DMS 273 (cell line): ENCODE results near the gene GPN3.
"Not testable (repeated sequence)": the region's sequence is repeated elsewhere in the genome, so short reads cannot be mapped to it uniquely, and the experiment has no call there.

Experiments
- DNase-seq: peaks from one replicate; lab custom pipeline; 2025; ENCODE audit not compliant: unreplicated experiment; lab: John Stamatoyannopoulos, UW

GPN3 gene

DNA sequence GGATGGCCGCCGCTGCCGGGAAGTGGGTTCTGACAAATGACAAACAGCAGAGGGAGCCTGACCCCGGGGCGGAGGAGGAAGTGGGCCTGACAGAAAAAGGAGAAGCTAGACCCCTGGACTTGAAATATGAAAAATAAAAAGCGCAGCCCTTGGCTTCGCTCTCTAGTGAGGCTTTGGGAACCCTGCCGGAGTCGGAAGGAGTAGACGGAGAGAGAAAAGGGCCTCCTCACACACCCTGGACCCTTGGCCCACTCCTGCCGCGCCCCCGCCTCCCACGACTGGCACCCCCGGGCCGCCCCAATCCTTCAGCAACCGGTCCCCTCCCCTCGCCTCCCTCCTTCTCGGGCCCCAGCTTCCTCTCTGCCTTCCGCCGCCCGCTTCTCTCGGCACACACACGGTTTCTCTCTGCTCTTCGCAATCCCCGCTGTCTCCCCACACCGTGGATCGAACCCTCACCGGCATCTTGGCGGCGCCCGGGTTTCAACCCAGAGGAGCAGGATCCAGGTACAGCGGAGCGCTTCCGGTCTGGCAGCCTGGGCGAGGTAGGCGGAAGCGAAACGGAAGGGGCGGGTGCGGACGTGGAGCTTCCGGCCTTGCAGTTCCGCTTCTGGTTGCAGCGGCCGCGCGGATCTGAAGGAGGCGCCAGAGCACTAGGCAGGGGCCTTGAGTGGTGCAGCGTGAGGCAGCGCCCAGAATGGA lies 18.1 kb downstream of the GPN3 start, which contains the start of gene ARPC3:
ARPC3 (minus strand) TSS at position 539 of the 699 bp plus-strand sequence; CDS start at position 462, 77 bp downstream.
- DNase-seq = peak; percentile 96

DNA sequence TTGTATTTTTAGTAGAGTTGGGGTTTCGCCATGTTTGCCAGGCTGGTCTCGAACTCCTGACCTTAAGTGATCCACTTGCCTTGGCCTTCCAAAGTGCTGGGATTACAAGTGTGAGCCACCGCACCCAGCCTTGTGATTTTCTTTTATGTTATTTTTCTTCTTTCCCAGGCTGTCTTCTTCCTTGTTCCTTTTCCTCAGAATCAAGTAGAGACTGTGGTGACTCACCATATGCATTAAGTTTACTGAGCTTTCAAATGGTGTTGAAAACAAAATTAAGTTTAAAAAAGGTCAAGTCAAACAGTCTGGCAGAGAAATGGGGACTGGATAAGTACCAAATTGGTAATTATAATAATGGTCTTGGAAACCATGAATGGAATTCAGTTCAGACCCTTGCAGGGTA lies 23.6 kb downstream of the GPN3 start:
- DNase-seq = no peak

DNA sequence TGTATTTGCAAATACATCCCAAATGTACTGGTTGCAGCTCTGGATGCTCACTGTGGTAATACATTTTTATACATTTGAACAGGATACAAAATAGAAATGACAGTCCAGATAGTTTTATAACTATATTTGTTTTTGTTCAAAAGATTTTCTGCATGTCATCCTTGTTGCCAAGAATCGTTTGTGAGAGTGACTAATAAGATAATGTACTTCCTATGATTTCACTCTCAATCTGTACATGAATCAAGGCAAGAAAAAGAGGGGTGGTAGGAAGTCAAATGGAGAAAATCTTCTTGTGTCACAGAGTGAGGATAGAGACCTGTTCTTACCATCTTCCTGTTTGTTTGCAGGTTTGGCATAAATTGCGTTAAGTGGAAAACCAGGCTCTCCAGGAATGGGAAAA lies 31.8 kb downstream of the GPN3 start:
- DNase-seq = no peak

DNA sequence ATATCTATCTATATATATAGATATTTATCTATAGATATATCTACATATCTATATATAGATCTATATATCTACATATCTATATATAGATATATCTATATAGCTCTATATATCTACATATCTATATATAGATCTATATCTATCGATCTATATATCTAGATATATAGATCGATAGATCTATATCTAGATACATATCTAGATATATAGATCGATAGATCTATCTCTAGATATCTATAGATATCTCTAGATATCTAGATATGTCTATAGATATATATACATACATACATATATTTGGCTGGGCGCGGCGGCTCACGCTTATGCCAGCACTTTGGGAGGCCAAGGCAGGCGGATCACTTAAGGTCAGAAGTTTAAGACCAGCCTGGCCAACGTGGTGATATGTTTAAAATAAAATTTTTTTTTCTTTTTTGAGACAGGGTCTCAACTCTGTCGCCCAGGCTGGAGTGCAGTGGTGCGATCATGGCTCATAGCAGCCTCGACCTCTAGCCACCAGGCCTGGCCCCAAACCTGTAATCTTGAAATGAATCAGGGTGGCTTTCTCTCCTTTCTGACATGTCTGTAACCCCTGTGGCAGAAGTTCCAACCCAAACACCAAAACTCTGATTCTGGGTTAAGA lies 36.0 kb downstream of the GPN3 start:
- DNase-seq = no peak

DNA sequence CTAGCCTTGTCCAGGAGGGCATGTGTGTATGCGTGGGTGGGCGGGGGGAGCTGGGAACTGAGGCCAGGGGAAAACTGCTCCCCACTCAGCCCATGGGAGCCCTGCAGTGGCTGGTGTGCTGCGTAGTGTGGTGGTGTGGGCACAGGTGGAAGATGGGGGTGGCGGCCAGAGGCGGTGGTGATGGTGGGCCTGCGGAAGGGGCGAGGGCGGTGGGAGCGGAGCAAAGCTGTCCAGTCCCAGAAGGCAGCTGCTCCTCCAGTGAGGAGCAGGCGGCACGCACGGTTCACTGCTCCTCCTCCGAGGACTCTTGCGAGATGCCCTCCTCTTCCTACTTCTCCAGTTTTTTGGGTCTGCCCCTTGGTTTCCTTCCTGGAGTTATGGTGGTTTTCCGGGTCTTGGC lies 38.4 kb downstream of the GPN3 start:
- not testable (repeated sequence) for DNase-seq

DNA sequence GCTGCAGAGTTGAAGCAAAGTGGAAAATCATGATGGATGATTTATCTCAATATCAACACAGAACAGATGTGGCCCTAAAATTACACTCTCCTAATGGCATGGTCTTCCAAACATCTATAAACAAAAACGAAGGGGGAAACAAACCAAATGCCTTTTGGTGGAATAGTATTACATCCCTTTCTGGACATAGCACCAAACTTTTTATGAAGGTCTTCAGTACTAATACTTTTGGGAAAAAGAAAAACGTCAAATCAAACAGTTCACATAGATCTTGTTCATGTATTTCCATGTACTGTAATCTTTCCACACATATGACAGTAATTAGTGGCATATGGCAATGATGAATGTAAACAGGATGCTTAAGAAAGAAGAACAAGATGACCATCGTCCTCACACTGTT lies 41.7 kb downstream of the GPN3 start:
- peak; percentile 56 for DNase-seq

DNA sequence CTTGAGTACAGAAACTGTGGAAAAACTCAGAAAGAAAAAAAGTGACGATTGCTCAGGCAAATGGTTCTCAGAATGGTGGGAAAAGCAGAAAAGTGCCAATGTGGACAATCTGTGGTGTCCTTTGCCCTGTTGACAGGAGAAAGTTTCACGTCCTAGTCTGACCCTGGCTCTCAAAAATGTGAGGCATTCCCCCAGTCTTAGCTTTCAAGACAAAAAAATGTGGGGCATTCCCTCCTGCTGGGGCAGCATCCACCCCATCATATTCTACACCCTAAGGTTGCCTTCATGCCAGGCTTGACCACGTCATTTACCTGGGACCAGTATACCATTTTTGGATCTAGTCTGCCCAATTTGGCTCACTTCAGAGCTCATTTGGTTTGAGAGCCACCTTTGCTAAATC lies 43.8 kb downstream of the GPN3 start:
- no peak for DNase-seq

DNA sequence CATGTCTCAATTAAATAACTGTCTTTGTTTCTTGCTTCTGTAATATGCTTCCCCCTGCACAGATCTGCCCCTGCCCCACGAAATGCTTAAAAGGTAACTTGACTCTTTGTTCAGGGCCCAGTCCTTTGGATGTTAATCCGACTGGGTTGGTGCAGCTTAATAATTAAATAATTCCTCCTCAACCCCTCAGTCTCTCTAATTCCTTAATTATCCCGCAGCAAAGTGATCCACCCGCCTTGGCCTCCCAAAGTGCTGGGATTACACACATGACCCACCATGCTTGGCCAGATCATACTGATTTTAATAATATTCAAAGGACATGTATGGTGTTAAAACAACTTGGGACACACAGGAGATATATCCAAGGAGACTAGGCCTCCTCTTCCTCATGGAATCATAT lies 46.4 kb downstream of the GPN3 start:
- DNase-seq = peak; percentile 27

DNA sequence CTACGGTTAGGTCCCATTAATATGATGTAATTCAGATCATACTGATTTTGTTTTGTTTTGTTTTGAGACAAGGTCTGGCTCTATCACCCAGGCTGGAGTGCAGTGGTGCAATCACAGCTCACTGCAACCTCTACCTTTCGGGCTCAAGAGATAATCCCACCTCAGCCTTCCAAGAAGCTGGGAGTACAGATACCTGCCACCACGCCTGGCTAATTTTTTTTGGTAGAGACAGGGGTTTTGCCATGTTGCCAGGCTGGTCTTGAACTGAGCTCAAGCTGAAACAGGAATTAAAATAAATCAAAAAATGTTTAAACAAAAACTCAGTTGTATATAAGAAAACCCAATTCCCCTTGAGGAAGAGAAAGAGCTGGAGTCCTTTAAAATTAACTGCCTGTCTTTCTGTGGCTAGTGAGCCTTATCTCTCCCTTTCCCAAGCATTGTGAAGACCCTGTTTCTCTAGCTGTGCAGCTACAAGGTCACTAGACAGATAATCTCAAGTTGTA lies 46.8 kb downstream of the GPN3 start:
- DNase-seq = no peak

DNA sequence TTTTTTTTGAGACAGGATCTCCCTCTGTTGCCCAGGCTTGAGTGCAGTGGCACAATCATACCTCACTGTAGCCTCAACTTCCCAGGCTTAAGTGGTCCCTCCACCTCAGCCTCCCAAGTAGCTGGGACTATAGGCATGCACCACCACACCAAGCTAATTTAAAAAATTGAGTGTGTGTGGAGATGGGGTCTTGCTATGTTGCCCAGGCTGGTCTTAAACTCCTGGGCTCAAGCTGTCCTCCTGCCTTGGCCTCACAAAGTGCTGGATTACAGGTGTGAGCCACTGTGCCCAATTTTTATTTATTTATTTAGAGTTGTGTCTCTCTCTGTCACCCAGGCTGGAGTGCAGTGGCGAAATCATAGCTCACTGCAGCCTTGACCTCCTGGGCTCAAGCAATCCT lies 47.4 kb downstream of the GPN3 start:
- DNase-seq = not testable (repeated sequence)

DNA sequence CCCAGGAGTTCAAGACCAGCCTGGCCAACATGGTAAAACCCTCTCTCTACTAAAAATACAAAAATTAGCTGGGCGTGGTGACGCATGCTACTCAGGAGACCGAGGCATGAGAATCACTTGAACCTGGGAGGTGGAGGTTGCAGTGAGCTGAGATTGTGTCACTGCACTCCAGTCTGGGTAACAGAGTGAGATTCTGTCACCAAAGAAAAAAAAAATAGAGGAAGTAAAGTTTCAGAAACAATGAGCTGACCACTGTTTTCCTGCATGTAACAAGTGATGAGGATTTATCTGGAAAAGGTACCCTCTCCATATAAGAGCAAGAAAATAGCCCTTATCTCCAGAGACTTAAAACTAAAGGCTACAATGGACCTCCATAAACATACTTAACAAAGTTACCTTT lies 50.9 kb downstream of the GPN3 start:
- not testable (repeated sequence) for DNase-seq

DNA sequence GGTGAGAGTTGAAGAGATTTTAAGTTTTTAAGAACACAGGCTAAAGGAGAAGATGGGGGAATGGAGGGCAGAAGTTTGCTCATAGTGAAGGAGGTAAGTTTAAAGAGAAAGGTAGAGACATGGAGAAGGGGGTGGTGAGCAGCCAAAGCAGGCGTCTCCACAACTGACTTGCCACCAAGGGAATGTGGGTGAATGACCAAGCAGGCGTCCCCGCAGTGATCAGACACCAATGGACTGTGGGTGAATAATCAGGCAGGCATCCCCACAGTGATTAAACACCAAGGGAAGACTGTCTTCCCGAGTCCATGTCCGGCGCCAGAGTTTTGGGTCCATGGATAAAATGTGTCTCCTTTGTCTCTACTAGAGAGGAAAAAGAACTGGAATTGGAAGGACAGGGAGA lies 58.0 kb downstream of the GPN3 start:
- not testable (repeated sequence) for DNase-seq

DNA sequence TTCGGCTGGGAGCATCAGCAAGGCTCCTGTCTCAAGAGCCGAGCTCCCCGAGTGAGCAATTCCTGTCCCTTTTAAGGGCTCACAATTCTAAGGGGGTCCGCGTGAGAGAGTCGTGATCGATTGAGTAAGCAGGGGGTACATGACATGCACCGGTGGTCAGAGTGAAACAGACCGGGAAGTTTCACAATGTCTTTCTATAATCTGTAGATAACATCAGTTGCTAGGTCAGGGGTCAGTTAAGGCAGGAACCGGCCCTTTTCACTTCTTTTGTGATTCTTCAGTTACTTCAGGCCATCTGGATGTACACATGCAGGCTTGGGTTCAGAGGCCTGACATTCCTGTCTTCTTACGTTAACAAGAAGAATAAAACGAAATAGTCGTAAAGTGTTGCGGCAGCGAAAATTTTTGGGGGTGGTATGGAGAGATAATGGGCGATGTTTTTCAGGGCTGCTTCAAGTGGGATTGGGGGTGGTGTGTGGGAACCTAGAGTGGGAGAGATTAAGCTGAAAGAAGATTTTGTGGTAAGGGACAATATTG lies 62.9 kb downstream of the GPN3 start:
- DNase-seq = not testable (repeated sequence)

DNA sequence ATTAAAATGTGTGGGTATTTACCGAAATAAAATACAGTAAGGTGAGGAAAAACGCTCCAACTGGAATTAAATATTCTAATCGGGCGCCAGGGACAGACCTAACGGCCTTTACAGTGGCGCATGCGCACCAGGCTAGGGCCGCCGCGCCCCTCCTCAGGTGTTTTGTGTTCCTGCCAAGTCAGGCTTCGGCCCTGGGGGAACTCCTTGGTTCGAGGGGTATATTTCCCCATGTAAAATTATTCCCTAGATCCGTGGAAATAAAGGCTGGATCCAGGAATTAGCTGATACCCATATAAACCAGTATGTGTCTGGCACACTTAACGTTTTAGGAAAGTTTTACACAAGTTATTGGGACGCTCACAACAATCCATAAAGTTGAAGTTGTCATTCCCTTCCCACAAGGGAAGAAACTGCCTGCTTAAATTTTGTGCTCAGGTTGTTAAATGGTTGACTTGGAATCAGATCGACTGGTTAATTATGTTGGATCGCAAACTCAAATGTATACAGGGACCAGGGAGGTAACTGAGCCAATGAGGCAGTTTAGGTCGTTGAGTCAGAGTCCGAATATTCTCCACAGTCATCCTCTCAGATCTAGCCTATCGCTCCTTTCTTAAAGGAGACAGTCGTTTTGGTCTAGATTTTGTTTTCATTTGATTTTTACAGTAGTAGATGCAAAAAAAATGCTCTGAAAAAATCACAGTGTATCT lies 63.9 kb downstream of the GPN3 start:
- peak; percentile 89 for DNase-seq

DNA sequence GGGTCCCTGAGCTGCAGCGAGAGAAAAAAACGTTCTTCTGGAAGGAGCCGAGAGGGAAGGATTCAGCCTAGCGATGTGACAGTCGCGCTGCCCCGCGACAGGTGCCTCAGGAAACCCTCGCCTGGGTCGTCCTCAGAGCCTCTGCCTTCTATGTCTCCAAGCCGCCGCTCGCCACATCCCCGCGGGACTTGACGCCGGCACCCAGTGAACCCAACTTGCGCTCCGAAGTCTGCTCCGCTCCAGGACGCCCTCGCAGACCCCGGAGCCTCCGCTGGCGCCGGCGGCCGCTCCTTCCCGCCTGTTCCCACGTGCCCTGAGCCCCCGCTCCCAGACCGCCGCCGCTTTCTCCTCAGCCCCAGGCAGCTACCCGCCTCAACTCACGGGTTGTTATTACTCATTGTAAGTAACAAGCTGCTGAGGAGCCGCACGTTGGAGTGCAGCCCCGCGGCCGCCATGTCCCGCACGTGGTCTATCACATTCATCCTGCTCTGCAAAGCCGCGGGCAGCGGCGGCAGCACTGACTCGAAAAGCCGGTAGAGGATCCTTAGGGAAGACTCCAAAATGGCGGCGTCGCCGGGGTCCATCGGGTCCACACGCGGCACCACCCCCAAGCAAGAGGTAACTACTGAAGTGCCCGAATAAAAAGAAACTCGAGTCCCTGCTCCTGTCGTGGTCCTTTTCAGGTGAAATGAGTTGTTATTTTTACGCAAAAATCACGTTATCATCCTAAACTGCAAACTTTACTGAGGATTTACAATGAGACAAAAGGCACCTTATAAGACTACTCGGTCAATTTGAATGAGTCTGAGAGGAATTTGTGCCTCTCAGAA lies 64.7 kb downstream of the GPN3 start, which contains the start of gene ANAPC7:
ANAPC7 (minus strand) TSS at position 563 of the 830 bp plus-strand sequence; CDS start at position 482, 81 bp downstream.
- DNase-seq = peak; percentile 93
